K562 (cell line): ENCODE results near the gene SLC41A3.

Experiments used
- CBX3 ChIP-seq, 2 experiments: IDR thresholded peaks; 1 replicate in 1 of 2; 2 replicates in 1 of 2; pipeline ENCODE4 v1.6.1; 2012; ENCODE audit warnings: inconsistent platforms in 2 of 2, low read length in 2 of 2, borderline replicate concordance in 1 of 2, control low read depth in 1 of 2
- ETV6 ChIP-seq, 3 experiments: fragments of 150-350 bp in 1 of 3; sonication (generic) in 1 of 3; formaldehyde crosslinking in 1 of 3; IDR thresholded peaks; 2 replicates each; pipeline versions ENCODE4 v1.6.1 to v1.8.0; 2014 to 2022; ENCODE audit warnings: borderline replicate concordance in 2 of 3, low read depth in 2 of 3, antibody characterized with exemption in 1 of 3, low read length in 1 of 3, mild to moderate bottlenecking in 1 of 3, missing genetic modification reagents in 1 of 3
- TRIM28 ChIP-seq: fragments of 450-650 bp; IDR thresholded peaks from 2 replicates; pipeline ENCODE4 v1.6.1; 2017
- YY1 ChIP-seq, 3 experiments: IDR thresholded peaks; 2 replicates each; pipeline ENCODE4 v1.6.1; 2011; ENCODE audit warnings: low read length in 2 of 3, mild to moderate bottlenecking in 2 of 3, moderate library complexity in 2 of 3, borderline replicate concordance in 1 of 3, control low read depth in 1 of 3, low read depth in 1 of 3; ENCODE audit not compliant: insufficient read depth in 3 of 3, insufficient replicate concordance in 2 of 3, control insufficient read depth in 1 of 3, insufficient read length in 1 of 3; ENCODE audit errors: extremely low read depth in 1 of 3
- TF ChIP-seq, protein P1 (sequence below): sonication (generic); formaldehyde crosslinking; IDR thresholded peaks from 2 replicates; pipeline ENCODE4 v1.9.0; 2022; ENCODE audit warnings: mild to moderate bottlenecking, missing genetic modification reagents
- TF ChIP-seq, protein P2 (sequence below): sonication (generic); formaldehyde crosslinking; IDR thresholded peaks from 2 replicates; pipeline ENCODE4 v1.8.1; 2022; ENCODE audit warnings: missing genetic modification reagents
- TF ChIP-seq, protein P3 (sequence below), 3 experiments: IDR thresholded peaks in 2 of 3; conservative IDR thresholded peaks in 1 of 3; 2 replicates each; pipeline ENCODE4 v1.5.1; 2011 to 2012; ENCODE audit warnings: low read length in 3 of 3, mild to moderate bottlenecking in 3 of 3, control low read depth in 2 of 3, improper control_type of control experiment in 1 of 3, inconsistent platforms in 1 of 3, low read depth in 1 of 3, mixed read lengths in 1 of 3, moderate library complexity in 1 of 3; ENCODE audit not compliant: insufficient read depth in 2 of 3

DNA sequence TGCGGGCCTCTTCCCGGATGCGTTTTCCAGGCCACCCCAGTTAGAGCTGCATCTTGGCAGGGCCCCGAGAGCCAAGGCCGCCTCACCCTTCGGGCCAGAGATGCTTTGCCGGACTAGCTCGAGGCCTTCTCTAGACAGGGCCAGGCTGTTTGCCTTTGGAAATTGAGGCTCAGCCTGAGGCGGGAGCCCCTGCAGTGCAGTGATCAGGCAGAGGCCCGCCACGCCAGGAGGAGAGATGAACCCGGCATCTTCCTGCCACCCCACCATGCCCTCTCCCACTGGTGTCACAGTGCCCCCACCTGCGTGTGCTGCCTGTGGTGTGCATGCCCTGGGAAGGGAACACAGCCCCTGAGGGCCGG lies 123.9 kb downstream of the SLC41A3 start:
- no peak for TF ChIP-seq TRIM28
- no peak for TF ChIP-seq ETV6 (IDR thresholded peaks at IDR 0.05; ENCODE audit: borderline replicate concordance in 1 of 2, low read depth in 2 of 2, low read length in 1 of 2)
- no peak for TF ChIP-seq ETV6 (CRISPR knock-in tag; IDR thresholded peaks at IDR 0.05; ENCODE audit: borderline replicate concordance)
- TF ChIP-seq, protein P1, sequence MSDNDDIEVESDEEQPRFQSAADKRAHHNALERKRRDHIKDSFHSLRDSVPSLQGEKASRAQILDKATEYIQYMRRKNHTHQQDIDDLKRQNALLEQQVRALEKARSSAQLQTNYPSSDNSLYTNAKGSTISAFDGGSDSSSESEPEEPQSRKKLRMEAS (CRISPR knock-in tag): no peak
- TF ChIP-seq, protein P2, sequence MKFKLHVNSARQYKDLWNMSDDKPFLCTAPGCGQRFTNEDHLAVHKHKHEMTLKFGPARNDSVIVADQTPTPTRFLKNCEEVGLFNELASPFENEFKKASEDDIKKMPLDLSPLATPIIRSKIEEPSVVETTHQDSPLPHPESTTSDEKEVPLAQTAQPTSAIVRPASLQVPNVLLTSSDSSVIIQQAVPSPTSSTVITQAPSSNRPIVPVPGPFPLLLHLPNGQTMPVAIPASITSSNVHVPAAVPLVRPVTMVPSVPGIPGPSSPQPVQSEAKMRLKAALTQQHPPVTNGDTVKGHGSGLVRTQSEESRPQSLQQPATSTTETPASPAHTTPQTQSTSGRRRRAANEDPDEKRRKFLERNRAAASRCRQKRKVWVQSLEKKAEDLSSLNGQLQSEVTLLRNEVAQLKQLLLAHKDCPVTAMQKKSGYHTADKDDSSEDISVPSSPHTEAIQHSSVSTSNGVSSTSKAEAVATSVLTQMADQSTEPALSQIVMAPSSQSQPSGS (CRISPR knock-in tag): no peak
- TF ChIP-seq, protein P3, sequence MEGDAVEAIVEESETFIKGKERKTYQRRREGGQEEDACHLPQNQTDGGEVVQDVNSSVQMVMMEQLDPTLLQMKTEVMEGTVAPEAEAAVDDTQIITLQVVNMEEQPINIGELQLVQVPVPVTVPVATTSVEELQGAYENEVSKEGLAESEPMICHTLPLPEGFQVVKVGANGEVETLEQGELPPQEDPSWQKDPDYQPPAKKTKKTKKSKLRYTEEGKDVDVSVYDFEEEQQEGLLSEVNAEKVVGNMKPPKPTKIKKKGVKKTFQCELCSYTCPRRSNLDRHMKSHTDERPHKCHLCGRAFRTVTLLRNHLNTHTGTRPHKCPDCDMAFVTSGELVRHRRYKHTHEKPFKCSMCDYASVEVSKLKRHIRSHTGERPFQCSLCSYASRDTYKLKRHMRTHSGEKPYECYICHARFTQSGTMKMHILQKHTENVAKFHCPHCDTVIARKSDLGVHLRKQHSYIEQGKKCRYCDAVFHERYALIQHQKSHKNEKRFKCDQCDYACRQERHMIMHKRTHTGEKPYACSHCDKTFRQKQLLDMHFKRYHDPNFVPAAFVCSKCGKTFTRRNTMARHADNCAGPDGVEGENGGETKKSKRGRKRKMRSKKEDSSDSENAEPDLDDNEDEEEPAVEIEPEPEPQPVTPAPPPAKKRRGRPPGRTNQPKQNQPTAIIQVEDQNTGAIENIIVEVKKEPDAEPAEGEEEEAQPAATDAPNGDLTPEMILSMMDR (IDR thresholded peaks at IDR 0.05 in 2 of 3, conservative IDR thresholded peaks at IDR 0.05 in 1 of 3; ENCODE audit: insufficient read depth in 2 of 3, low read depth in 1 of 3, low read length in 3 of 3): no peak
- no peak for TF ChIP-seq YY1 (IDR thresholded peaks at IDR 0.05; ENCODE audit: borderline replicate concordance in 1 of 3, control insufficient read depth in 1 of 3, extremely low read depth in 1 of 3, insufficient read depth in 3 of 3, insufficient read length in 1 of 3, insufficient replicate concordance in 2 of 3, low read depth in 1 of 3, low read length in 2 of 3)
- no peak for TF ChIP-seq CBX3 (IDR thresholded peaks at IDR 0.05; ENCODE audit: borderline replicate concordance in 1 of 2, low read length in 2 of 2)
